ENCODE results near the gene OSCP1. TPM values are rescaled to one million over a fixed set of nuclear protein-coding genes. Genes with fewer than 3 reads are reported as not detected.
"Not testable (repeated sequence)": the region's sequence is repeated elsewhere in the genome, so short reads cannot be mapped to it uniquely, and the experiment has no call there.

OSCP1 gene
- total RNA-seq, 2 donors from 2014 or later: 11.5 to 16.9 TPM

DNA sequence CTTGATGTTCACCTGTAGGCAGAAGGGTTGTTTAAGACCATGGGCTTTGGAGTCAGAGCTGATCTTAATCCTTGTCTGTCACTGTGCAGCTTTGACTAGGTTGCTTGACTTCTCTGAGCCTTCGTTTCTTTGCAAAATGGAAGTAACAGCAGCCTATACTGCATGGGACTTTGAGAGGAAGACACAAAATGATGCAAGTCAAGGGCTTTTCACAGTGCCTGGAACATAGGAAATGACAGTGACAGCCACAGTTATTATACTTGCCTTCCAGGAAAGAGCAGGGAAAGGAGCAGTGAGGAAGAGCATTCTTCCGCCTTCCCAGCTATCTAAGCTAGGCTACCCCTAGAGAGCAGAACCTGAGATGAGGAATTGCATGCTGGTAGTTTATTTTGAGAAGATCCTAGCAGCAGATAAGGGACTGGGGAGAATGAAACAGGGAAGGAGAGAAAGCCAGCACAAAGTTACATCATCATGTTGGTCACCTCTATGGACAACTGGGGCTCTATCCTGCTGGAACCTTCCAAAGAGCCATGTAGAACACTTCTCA, 29.3 kb upstream of the OSCP1 start:
- no peaks in the 10 kb centered on the region for H3K27me3 ChIP-seq (replicated peaks; ENCODE audit: insufficient read depth)
- TF ChIP-seq, protein P1, sequence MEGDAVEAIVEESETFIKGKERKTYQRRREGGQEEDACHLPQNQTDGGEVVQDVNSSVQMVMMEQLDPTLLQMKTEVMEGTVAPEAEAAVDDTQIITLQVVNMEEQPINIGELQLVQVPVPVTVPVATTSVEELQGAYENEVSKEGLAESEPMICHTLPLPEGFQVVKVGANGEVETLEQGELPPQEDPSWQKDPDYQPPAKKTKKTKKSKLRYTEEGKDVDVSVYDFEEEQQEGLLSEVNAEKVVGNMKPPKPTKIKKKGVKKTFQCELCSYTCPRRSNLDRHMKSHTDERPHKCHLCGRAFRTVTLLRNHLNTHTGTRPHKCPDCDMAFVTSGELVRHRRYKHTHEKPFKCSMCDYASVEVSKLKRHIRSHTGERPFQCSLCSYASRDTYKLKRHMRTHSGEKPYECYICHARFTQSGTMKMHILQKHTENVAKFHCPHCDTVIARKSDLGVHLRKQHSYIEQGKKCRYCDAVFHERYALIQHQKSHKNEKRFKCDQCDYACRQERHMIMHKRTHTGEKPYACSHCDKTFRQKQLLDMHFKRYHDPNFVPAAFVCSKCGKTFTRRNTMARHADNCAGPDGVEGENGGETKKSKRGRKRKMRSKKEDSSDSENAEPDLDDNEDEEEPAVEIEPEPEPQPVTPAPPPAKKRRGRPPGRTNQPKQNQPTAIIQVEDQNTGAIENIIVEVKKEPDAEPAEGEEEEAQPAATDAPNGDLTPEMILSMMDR (IDR thresholded peaks at IDR 0.05): no peak
- DNase-seq (ENCODE audit: low spot score) (no peak), ATAC-seq (ENCODE audit: insufficient number of reproducible peaks, low FRiP score, low read depth) (no peak)
- H3K4me3 ChIP-seq: no peak overlapping the region
- H3K36me3 ChIP-seq: no peaks in the 10 kb centered on the region
- H3K27ac ChIP-seq: no peak overlapping the region
- H3K9me3 ChIP-seq: no peaks in the 10 kb centered on the region
- H3K4me1 ChIP-seq (ENCODE audit: control insufficient read depth in 1 of 2, low read depth in 2 of 2): peaks cover 0 to 4% of the 10 kb centered on the region in 2 donors

DNA sequence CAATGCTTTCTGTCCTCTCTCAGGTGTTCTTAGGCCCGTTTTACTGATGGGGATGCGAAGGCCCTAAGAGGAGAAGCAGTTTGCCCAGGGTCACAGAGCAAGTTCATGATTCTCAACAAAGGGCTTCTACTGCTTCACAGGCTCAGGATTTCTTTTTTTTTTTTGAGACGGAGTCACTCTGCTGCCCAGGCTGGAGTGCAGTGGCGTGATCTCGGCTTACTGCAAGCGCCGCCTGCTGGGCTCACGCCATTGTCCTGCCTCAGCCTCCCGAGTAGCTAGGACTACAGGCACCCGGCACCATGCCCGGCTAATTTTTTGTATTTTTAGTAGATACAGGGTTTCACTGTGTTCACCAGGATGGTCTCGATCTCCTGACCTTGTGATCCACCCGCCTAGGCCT, 27.4 kb upstream of the OSCP1 start:
- not testable (repeated sequence) for ATAC-seq (ENCODE audit: insufficient number of reproducible peaks, low FRiP score, low read depth); H3K36me3 ChIP-seq; H3K27ac ChIP-seq; DNase-seq (ENCODE audit: low spot score); H3K27me3 ChIP-seq (replicated peaks; ENCODE audit: insufficient read depth); H3K9me3 ChIP-seq; H3K4me3 ChIP-seq; H3K4me1 ChIP-seq (ENCODE audit: control insufficient read depth in 1 of 2, low read depth in 2 of 2)

DNA sequence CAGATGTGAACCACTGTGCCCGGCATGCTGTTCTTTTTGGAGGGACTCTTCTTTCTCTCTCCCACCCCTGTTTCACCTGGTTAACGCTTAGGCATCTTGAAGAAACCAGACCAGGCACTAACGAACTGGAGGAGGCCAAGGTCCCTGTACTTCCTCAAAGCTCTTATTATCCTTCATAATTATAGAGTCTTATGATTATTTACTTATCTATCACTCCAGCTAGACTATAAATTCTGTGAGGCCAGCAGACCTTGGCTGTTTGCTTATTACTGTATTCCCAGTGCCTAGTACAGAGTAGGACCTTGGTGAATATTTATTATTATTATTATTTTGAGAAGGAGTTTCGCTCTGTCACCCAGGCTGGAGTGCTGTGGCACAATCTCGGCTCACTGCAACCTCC, 26.7 kb upstream of the OSCP1 start:
- no peak overlapping the region for H3K4me3 ChIP-seq
- no peaks in the 10 kb centered on the region for H3K27me3 ChIP-seq (replicated peaks; ENCODE audit: insufficient read depth)
- no peak overlapping the region for H3K27ac ChIP-seq
- H3K4me1 ChIP-seq (ENCODE audit: control insufficient read depth in 1 of 2, low read depth in 2 of 2): peaks cover 0 to 4% of the 10 kb centered on the region in 2 donors
- TF ChIP-seq, protein P1 (IDR thresholded peaks at IDR 0.05): no peak
- ATAC-seq (ENCODE audit: insufficient number of reproducible peaks, low FRiP score, low read depth) (no peak), DNase-seq (ENCODE audit: low spot score) (no peak)
- H3K36me3 ChIP-seq: no peaks in the 10 kb centered on the region
- H3K9me3 ChIP-seq: no peaks in the 10 kb centered on the region

DNA sequence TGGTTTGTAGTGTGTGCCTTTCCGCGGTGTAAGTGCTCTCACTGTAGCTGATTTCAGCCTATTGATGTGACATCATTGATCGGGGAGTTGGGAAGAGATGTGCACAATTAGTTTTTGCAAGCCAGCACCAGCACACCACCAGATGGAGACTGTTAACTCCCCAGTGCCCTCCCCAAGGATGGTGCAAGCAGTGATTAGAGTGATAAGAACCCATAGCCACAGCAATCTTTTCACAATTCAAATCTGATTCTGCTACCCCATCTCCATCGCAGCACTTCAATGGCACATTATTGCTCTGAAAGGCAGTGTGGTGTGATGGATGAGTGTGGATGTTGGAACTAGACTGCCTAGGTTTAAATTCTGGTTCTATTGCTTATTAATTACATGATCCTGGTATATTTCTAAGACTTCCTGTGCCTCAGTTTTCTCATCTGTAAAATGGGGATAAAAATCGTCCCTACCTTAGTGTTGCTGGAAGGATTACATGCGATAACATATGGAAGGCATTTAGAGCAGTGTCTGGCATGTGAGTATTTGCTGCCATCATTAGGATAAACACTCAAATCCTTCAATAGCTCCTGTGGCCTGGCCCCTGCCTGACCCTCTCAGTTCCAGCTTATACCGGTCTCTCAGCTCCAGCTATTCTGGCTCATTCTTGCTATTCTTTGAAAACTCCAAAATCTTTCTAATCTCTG, 25.8 kb upstream of the OSCP1 start:
- H3K4me3 ChIP-seq: no peak overlapping the region

DNA sequence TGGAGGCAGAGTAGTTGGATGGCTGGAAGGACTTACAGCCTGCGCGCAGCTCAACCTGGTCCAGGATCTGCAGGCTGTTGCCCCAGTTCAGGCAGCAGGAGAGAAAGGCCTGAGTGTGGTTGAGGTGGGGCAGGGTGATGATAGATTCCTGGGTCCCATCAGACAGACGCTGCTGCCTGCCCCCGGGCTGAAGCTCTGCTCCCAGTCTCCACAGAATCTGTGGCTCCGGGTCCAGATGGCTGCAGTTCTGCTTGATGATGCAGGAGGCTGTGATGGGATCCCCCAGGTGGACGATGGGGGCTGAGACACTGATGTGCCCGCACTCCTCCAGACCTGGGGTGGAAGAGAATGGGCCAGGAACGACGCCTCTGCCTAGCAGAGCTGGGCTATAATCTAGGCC, 25.1 kb upstream of the OSCP1 start:
- Histone ChIP-seq H3K4me1 (ENCODE audit: control insufficient read depth in 1 of 2, low read depth in 2 of 2) (no peaks in the 10 kb centered on the region), H3K9me3 (no peaks in the 10 kb centered on the region), H3K36me3 (no peaks in the 10 kb centered on the region), H3K27me3 (replicated peaks; ENCODE audit: insufficient read depth) (no peaks in the 10 kb centered on the region), H3K4me3 (no peak overlapping the region), H3K27ac (no peak overlapping the region)
- TF ChIP-seq, protein P1 (IDR thresholded peaks at IDR 0.05): no peak
- no peak for ATAC-seq (ENCODE audit: insufficient number of reproducible peaks, low FRiP score, low read depth)
- DNase-seq (ENCODE audit: low spot score): no peak

More for the DNA sequence above, 25.8 kb upstream of the OSCP1 start:
- ATAC-seq (ENCODE audit: insufficient number of reproducible peaks, low FRiP score, low read depth) (no peak), DNase-seq (ENCODE audit: low spot score) (no peak)
- no peak overlapping the region for H3K27ac ChIP-seq
- TF ChIP-seq, protein P1 (IDR thresholded peaks at IDR 0.05): no peak
- H3K27me3 ChIP-seq (replicated peaks; ENCODE audit: insufficient read depth): no peaks in the 10 kb centered on the region
- H3K4me1 ChIP-seq (ENCODE audit: control insufficient read depth in 1 of 2, low read depth in 2 of 2): no peaks in the 10 kb centered on the region
- no peaks in the 10 kb centered on the region for H3K36me3 ChIP-seq
- H3K9me3 ChIP-seq: no peaks in the 10 kb centered on the region

Data from thoracic aorta (tissue), 2 donors.